T47D (cell line): Measurements from ENCODE around the gene GATC.
"Not testable (repeated sequence)": the region's sequence is repeated elsewhere in the genome, so short reads cannot be mapped to it uniquely, and the experiment has no call there.

ENCODE experiments used
- DNase-seq, 2 experiments: peaks; one replicate each; pipeline versions ENCODE4 v3.0.0 to v3.0.0-alpha.2; 2011 to 2012; ENCODE audit warnings: low read depth in 1 of 2, low spot score in 1 of 2
- JUND ChIP-seq: IDR thresholded peaks from 2 replicates; pipeline ENCODE4 v1.6.1; 2012; ENCODE audit warnings: low read depth
- in situ Hi-C: cut with HindIII; loops from 2 replicates; pipeline ENCODE4 v1.10.0; 2016; ENCODE audit warnings: low sequenced_read_pairs, low pct_unique_long_range_greater_than_20kb

GATC gene

DNA sequence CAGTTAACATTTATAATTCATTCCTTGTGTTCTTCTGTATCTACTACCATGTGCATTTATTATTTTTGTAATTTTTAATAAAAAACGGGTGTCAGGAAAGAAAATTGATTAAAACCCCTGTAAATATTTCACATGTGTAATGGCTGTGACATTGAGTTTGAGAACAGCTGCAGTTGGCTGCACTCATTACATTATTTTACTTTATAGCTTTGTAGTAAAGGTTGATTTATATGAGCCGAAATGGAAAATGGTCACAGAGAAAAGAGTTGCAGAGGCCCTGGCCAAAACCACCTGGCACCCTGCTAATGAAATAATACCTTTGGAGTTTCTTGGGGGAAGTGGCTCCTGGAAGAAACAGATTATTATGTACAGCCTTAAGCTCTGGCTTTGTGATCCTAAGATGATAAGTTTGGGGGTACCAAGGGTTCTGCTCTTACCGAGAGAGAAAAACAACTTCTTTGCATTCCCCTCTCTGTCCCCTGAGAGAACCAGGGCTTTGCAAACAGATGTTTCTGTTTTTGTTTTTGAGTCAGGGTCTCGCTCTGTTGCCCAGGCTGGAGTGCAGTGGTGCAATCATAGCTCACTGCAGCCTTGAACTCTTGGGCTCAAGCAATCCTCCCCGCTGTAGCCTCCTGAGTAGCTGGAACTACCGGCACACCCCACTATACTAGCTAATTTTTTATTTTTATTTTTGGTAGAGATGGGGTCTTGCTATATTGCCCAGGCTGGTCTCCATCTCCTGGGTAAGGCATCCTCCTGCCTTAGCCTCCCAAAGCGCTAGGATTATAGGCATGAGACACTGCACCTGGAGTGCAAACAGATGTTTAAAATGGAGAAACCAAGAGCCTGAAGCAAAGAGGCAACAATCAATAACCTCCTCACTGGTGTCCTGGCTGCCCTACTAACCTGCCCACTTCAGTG is 40.0 kb downstream of the GATC start:
- no peak for DNase-seq
- TF ChIP-seq JUND, result no peak
- in situ Hi-C loops, result no loop called here

DNA sequence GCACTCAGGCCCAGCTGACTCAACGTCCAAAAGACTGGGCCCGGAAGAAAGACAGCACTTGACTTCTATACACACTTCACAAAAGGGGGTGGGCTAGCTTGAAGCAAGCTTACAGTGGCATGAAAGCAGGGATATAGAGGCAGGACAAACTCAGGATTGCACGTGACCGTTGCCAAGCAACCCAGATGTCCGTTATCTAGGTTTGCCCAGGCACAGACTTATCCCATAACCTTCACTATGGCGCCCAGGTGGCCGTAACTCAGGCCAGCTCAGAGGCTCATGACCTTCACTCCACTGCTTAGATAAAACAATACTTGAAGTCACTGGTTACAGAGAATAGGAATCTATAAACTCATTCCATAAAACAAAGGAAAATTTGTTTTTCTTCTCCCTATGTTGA is 41.3 kb downstream of the GATC start:
- DNase-seq, in situ Hi-C loops: not testable (repeated sequence)

DNA sequence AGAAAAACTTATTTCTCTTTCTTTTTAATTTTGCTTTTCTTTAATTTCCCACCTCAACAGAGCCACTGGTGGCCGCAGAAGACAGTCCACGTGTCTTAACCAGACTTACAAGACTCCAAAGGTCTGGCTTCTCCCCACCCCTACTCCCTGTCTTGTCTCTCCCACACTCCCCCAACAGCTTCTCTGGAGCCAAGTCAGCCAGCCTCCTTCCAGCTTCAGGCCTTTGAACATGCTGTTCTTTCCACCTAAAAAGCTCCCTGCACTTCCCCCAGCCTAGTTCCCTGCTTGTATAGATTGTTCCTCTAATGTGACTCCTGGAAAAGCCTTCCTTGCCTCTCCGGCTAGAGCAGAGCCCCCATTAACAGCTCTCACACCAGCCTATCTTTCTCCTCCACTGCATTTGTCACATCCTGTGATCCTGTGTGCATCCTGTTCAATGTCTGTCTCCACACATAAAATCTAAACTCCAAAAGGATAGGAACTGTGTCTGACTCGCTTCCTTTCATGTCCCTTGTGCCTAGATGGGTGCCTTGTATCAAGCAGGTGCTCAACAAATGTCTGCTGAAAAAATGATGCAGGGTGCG is 41.9 kb downstream of the GATC start:
- in situ Hi-C loops, result no loop called here
- TF ChIP-seq JUND, result no peak
- DNase-seq, result no peak

DNA sequence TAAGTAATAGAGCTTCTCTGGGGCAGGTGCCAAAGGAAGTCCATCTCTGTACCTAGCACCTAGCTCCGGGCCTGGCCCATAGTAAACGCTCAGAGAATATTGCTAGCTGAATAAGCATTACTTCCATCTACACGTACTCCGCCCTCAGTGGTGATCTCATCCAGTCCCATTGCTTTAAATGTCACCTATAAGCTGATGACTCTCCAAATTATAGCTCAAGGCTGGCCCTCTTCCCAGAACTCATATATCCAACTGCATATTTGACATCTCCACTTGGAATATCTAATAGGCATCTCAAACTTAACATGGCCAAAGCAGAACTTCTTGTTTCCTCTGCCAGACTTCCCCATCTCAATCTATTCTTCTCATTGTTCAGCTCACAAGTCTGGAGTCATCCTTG is 42.8 kb downstream of the GATC start:
- no peak for DNase-seq
- in situ Hi-C loops, result no loop called here
- no peak for TF ChIP-seq JUND

DNA sequence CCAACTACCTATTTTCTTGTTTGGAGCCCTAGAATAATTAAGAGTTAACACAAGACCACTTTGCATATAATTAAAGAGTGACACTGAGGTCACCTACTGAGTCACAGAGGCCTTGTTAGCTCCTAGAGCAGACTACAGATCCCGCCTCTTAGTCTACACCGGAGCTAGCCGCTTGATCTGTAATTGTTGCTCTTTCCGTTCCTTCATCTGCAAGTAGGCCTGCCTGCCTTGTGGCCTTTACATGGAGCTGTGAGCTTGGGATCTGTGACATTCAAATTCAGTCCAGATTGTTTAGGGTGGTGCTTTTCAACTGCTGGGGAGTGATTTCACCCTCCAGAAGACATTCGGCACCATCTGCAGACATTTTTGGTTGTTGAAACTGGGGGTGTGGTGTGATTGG is 44.1 kb downstream of the GATC start:
- in situ Hi-C loops, result no loop called here
- TF ChIP-seq JUND, result no peak
- DNase-seq, result no peak

DNA sequence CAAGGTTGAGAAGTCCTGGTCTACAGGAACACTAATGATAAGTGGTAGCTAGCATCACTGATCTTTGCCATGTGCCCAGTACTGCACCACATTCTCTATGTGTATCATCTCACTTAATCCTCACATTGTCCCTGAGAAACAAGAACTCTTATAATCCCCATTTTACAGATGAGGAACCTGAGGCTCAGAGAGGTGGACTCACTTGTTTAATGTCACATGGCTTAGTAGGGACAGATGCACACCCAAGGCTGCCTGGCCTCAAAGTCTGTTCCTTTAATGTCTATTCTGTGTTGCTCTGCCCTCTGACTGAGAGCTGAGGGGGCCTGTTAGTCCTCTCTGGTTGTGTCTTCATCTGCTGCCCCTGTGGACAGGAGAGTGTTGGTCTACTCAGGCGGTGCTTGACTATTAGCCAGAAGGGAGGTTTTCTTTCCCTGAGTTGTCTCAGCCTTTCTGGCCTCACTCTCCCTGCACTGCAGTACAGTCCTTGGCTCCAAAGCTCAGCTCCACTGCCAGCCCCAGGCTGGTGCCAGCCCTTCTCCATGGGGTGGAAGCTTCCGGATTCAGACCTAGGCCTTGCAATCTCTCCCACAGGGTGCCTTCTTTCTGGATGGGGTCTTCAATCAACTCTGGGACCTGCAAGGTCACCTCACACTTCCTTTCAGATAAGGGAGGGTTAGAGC is 44.7 kb downstream of the GATC start:
- in situ Hi-C loops, result no loop called here
- TF ChIP-seq JUND, result no peak
- no peak for DNase-seq

DNA sequence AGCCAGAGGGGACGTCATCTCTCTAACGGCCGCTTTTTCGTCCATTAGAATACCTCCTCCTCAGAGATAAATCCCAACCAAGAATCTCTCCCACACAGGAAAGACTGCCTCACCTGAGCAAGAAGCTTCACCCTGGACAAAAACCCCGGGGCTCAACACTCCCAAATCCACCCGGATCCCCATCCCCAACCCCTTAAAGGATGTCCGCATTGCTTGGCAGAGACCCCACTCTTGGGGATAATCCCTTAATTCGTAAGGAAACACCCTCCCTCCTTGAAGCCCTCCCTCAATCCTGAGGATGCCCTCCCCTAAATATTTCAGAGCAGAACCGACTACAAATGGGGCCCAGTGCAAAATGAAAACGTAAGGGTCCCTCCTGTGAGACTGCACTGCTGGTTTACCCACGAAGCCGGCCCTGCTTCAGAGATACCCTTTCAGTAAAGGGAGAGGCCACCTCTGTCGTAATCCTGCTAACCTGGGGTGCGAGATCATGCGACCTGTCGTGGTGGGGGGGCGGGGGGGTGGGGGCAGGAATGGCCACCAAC is 49.0 kb downstream of the GATC start:
- TF ChIP-seq JUND, result no peak
- in situ Hi-C loops, result no loop called here
- no peak for DNase-seq

DNA sequence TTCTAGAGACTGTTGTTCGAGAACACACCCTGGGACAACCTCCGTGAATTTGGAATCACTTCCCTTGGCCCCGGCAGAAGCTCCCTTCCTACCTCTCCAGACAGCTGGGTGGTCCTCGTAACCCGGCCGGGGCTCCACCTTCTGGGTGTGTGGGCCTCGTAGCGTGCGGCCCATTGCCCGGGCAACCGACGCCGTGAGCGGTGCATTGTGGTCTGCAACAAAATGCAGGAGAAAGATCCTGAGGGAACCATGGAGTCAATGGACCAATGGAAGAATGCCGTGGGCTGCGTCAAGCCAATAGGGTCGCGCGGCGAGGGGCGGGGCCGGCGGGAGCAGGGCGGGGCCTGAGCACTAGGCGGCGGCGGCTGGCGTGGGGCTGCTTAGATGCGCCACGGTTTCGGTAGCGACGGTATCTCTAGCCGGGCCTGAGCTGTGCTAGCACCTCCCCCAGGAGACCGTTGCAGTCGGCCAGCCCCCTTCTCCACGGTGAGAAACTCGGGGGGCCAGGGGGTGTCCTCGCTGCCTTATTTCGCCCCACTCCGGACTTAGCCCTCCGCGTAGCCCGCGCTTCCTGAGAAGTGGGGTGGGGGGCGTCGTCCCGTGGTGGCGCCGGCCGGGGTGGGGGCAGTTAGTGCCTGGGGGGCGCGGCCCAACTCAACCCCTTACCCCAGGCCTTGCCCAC is 49.6 kb downstream of the GATC start, which contains the start of gene DYNLL1:
Gene DYNLL1 (plus strand): TSS at position 383 of the 682 bp plus-strand sequence. CDS start 309 bp downstream, outside the sequence.
- no peak for TF ChIP-seq JUND
- DNase-seq, result peak; percentile 96 to 98
- in situ Hi-C loops, result no loop called here

DNA sequence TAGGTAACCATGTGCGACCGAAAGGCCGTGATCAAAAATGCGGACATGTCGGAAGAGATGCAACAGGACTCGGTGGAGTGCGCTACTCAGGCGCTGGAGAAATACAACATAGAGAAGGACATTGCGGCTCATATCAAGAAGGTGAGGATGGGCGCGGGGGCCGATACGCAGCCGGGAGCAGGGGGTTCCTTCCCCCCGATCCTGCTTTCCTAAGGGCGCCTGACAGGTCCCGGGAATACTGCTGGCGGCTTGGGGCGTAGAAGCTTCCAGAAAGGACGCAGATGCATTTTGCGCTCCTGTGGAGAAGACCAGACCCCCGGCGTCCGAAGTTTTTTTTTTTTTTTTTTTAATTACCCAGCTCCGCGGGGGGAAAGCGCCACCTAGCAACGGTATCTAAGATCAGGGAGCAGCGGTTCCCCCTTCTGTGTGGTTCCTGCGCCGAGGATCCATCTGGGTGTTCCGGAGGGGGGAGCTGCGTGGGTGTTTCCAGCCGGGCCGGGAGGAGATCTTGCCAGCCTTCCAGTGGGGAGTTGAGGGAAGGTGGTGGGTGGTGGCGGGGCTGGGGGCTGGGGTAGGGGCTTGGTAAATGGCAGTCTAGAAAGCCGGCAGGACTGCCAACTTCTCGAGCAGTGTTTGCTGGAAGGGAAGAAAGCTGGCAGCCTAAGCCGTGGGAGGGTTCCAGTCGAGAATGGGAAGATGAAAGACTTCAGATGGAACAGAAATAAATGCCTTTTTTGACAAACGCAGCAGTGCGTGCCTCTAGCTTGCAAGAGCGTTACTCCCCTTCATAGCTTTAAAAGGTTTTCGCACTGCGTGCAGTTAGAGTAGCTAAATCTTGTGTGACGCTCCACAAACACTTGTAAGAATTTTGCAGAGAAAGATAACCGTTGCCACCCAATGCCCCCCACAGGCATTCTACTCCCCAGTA is 50.4 kb downstream of the GATC start:
- TF ChIP-seq JUND, result no peak
- in situ Hi-C loops, result no loop called here
- peak; percentile 43 to 53 for DNase-seq

DNA sequence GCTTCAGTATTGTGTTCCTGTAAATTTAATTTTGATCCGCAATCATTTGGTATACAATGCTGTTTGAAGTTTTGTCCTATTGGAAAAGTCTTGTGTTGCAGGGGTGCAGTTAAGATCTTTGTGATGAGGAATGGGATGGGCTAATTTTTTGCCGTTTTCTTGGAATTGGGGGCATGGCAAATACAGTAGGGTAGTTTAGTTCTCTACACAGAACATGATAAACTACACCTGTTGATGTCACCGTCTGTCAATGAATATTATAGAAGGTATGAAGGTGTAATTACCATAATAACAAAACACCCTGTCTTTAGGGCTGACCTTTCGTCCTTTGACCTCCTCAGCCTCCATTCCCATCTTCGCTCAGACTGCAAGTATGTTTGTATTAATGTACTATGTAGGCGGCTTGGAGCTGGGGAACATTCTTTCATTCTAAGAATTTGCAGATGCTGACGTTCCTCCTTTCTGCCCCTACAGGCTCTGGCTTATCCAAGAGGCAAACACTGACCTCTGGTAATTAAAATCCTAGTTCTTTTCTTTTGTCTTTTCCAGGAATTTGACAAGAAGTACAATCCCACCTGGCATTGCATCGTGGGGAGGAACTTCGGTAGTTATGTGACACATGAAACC is 51.4 kb downstream of the GATC start:
- no peak for TF ChIP-seq JUND
- DNase-seq, result no peak
- in situ Hi-C loops, result no loop called here
